Gastroesophageal sphincter (tissue), 4 donors: ENCODE results near the gene SLC6A3. TPM values are rescaled to one million over a fixed set of nuclear protein-coding genes. Genes with fewer than 3 reads are reported as not detected.

Experiments used
- ATAC-seq: fragments of 150-250 bp; one replicate; pipeline ENCODE4 v1.9.1; 2016; ENCODE audit warnings: mild to moderate bottlenecking, moderate library complexity
- H3K27ac ChIP-seq, 4 donors: fragments of 200-600 bp; sonication (generic) in 3 of 4; 1 replicate in 3 of 4; 2 replicates in 1 of 4; pipeline ENCODE4 v1.5.1; 2016 to 2019
- H3K27me3 ChIP-seq: fragments of 200-600 bp; sonication (generic); one replicate; pipeline ENCODE4 v1.5.1; 2019
- H3K36me3 ChIP-seq, 2 donors: fragments of 200-600 bp; sonication (generic); one replicate each; pipeline ENCODE4 v1.5.1; 2019; ENCODE audit warnings: control low read depth in 1 of 2
- H3K4me1 ChIP-seq, 3 donors: fragments of 200-600 bp; sonication (generic); 1 replicate in 2 of 3; 2 replicates in 1 of 3; pipeline ENCODE4 v1.5.1; 2016 to 2019; ENCODE audit warnings: control low read depth in 2 of 3
- H3K4me3 ChIP-seq, 2 donors: fragments of 200-600 bp; sonication (generic); one replicate each; pipeline ENCODE4 v1.5.1; 2019; ENCODE audit warnings: mild to moderate bottlenecking in 1 of 2, moderate library complexity in 1 of 2
- H3K9me3 ChIP-seq, 3 donors: fragments of 200-600 bp; sonication (generic); one replicate each; pipeline ENCODE4 v1.5.1; 2017 to 2019; ENCODE audit warnings: control low read depth in 2 of 3
- EP300 ChIP-seq: sonication (generic); formaldehyde crosslinking; IDR thresholded peaks from one replicate; pipeline ENCODE4 v1.6.1; 2017; ENCODE audit warnings: antibody characterized with exemption, mild to moderate bottlenecking
- POLR2A ChIP-seq, 2 donors: fragments of 450-650 bp; IDR thresholded peaks; one replicate each; pipeline ENCODE4 v1.6.1; 2017; ENCODE audit warnings: antibody characterized with exemption in 2 of 2, mild to moderate bottlenecking in 2 of 2, moderate library complexity in 1 of 2
- POLR2AphosphoS5 ChIP-seq: sonication (generic); formaldehyde crosslinking; IDR thresholded peaks from one replicate; pipeline ENCODE4 v1.6.1; 2017; ENCODE audit warnings: antibody characterized with exemption
- WGBS, 2 donors: methylation state at CpG; one replicate each; pipeline ENCODE4 v1.1.5; 2018; ENCODE audit warnings: low coverage in 1 of 2; 5-methylcytosine and 5-hydroxymethylcytosine counted together
- total RNA-seq, 4 donors: library from RNA; depleted of rRNA; stranded (reverse); fragments of >200 nt; gene quantifications; one replicate each; pipeline ENCODE4 v1.1.0, GENCODE V29; 2016
- TF ChIP-seq, protein P1 (sequence below), 4 experiments: fragments of 200-600 bp in 2 of 4; fragments of 450-650 bp in 2 of 4; sonication (generic) in 1 of 4; IDR thresholded peaks; one replicate each; pipeline ENCODE4 v1.5.1; 2017 to 2019; ENCODE audit warnings: antibody characterized with exemption in 4 of 4, mild to moderate bottlenecking in 2 of 4, moderate library complexity in 2 of 4

Gene SLC6A3
- total RNA-seq, 4 donors from 2014 or later = not detected

GRCh38 chr5:1421521-1422341 is 23.5 kb downstream of the SLC6A3 start:
- WGBS, 2 donors = 100% methylated on average over 2 of the region's 29 CpGs; no CpG with 5 or more reads in 1 of the 2 donors
- ATAC-seq = no peak
- Histone ChIP-seq H3K9me3 (peaks cover 0 to 26% (median 0%) of the 10 kb centered on the region in 3 donors), H3K4me1 (no peaks in the 10 kb centered on the region), H3K36me3 (no peaks in the 10 kb centered on the region), H3K27ac (no peak overlapping the region), H3K27me3 (peaks cover 42% of the 10 kb centered on the region), H3K4me3 (no peak overlapping the region)
- no peak for TF ChIP-seq EP300
- TF ChIP-seq POLR2A (IDR thresholded peaks at IDR 0.05) = no peak
- TF ChIP-seq, protein P1, sequence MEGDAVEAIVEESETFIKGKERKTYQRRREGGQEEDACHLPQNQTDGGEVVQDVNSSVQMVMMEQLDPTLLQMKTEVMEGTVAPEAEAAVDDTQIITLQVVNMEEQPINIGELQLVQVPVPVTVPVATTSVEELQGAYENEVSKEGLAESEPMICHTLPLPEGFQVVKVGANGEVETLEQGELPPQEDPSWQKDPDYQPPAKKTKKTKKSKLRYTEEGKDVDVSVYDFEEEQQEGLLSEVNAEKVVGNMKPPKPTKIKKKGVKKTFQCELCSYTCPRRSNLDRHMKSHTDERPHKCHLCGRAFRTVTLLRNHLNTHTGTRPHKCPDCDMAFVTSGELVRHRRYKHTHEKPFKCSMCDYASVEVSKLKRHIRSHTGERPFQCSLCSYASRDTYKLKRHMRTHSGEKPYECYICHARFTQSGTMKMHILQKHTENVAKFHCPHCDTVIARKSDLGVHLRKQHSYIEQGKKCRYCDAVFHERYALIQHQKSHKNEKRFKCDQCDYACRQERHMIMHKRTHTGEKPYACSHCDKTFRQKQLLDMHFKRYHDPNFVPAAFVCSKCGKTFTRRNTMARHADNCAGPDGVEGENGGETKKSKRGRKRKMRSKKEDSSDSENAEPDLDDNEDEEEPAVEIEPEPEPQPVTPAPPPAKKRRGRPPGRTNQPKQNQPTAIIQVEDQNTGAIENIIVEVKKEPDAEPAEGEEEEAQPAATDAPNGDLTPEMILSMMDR (IDR thresholded peaks at IDR 0.05) = no peak
- TF ChIP-seq POLR2AphosphoS5 = no peak

- no peaks in the 10 kb centered on the region for H3K36me3 ChIP-seq
- H3K27ac ChIP-seq = no peak overlapping the region
- no peaks in the 10 kb centered on the region for H3K4me1 ChIP-seq
- no peak overlapping the region for H3K4me3 ChIP-seq
- 66 to 71% methylated on average over 4 to 5 of the region's 23 CpGs for whole genome bisulfite sequencing, 2 donors
- no peak for ATAC-seq
- H3K27me3 ChIP-seq = peaks cover 42% of the 10 kb centered on the region
- H3K9me3 ChIP-seq = peaks cover 0 to 16% (median 0%) of the 10 kb centered on the region in 3 donors
- TF ChIP-seq POLR2AphosphoS5 (no peak), POLR2A (IDR thresholded peaks at IDR 0.05) (no peak), EP300 (no peak)
- TF ChIP-seq, protein P1 (IDR thresholded peaks at IDR 0.05) = no peak
These were observed 24.7 kb downstream of the SLC6A3 start for GRCh38 chr5:1420211-1421195.

- no peak for ATAC-seq
- Histone ChIP-seq H3K4me1 (no peaks in the 10 kb centered on the region), H3K4me3 (no peak overlapping the region), H3K9me3 (peaks cover 0 to 9% (median 0%) of the 10 kb centered on the region in 3 donors), H3K36me3 (no peaks in the 10 kb centered on the region), H3K27me3 (peaks cover 45% of the 10 kb centered on the region), H3K27ac (no peak overlapping the region)
- TF ChIP-seq POLR2AphosphoS5 = no peak
- TF ChIP-seq EP300 = no peak
- TF ChIP-seq, protein P1 (IDR thresholded peaks at IDR 0.05) = no peak
- TF ChIP-seq POLR2A (IDR thresholded peaks at IDR 0.05) = no peak
- WGBS, 2 donors = 62 to 73% methylated on average over 7 to 9 of the region's 11 CpGs
These were observed 25.6 kb downstream of the SLC6A3 start for GRCh38 chr5:1419476-1420210.

DNA sequence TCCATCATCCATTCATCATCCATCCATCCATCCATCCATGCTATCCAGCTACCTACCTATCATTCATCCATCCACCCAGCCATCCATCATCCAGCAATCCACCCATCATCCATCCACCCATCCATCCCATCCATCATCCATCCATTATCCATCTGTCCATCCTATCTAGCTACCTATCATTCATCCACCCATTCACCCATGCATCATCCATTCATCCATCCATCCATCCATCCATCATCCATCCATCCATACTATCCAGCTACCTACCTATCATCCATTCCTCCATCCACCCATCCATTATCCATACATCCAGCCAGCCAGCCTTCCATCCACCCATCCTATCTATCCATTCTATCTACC is 26.3 kb downstream of the SLC6A3 start:
- no peak overlapping the region for H3K4me3 ChIP-seq
- H3K27me3 ChIP-seq = peaks cover 45% of the 10 kb centered on the region
- no peaks in the 10 kb centered on the region for H3K4me1 ChIP-seq
- no peak overlapping the region for H3K27ac ChIP-seq
- no peaks in the 10 kb centered on the region for H3K36me3 ChIP-seq
- TF ChIP-seq EP300 (no peak), POLR2AphosphoS5 (no peak), POLR2A (IDR thresholded peaks at IDR 0.05) (no peak)
- TF ChIP-seq, protein P1 (IDR thresholded peaks at IDR 0.05) = no peak
- ATAC-seq = no peak
- H3K9me3 ChIP-seq = peaks cover 0 to 1% (median 0%) of the 10 kb centered on the region in 3 donors
